DLD1 (cell line): ENCODE data around the gene MACROD2.

Experiments used
- in situ Hi-C: cut with HindIII; loops from 2 replicates; pipeline ENCODE4 v1.10.0; 2017; ENCODE audit warnings: low sequenced_read_pairs

The MACROD2 gene

DNA sequence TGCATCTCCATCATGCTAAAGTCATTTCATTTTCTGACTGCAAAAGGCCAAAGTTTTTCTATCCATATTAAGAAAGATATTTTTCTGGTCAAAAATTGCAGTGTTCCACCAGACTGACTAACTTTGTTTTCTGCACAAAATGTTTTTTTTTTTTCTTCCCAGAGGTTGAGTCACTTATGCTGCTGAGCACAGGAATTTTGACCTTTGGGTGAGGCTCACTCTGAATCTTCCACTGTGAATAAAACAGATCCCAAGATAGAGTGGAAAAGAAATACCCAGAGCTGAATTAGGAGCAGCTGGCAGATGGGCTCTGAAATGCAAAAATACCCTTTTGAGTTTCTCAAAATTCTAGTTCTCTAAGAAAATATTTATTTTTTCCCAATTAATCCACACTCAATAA is 1581.1 kb downstream of the MACROD2 start:
- in situ Hi-C loops: no loop called here

DNA sequence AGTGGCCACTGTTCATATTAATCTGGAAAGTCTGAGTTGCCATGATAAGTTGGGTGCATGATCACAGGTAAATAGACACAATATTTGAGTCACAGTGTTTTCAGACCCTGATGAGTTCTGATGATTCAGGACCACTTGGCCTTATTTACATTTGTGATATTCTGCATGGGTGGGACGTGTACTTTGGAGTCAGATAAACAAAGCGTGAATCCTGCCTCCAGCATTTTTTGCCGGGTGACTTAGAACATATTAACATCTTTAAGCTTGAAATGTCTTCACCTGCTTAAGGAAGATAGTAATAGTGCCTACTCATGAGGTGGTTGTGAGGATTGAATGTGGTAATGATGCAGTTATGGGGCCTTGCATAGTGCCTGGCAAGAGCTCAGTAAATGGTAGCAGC is 1582.8 kb downstream of the MACROD2 start:
- in situ Hi-C loops: no loop called here

DNA sequence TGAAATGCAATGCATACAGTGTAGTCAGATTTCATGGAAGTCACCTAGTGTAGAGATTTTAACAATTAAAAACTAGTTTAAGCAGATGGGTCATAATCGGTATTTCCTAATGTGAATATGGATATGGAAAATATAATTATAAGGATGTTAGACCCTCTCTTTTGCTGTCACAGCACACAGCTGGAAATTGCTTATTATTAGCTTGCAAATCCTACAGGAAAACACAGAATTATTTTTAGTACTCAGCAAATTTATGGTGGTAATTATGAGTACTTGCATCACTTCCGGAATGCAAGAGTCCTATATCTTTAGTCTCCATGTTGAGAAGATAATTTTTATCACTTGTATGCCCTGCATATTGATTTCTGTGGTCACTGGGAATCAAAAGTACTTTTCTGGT is 1584.4 kb downstream of the MACROD2 start:
- in situ Hi-C loops: no loop called here

DNA sequence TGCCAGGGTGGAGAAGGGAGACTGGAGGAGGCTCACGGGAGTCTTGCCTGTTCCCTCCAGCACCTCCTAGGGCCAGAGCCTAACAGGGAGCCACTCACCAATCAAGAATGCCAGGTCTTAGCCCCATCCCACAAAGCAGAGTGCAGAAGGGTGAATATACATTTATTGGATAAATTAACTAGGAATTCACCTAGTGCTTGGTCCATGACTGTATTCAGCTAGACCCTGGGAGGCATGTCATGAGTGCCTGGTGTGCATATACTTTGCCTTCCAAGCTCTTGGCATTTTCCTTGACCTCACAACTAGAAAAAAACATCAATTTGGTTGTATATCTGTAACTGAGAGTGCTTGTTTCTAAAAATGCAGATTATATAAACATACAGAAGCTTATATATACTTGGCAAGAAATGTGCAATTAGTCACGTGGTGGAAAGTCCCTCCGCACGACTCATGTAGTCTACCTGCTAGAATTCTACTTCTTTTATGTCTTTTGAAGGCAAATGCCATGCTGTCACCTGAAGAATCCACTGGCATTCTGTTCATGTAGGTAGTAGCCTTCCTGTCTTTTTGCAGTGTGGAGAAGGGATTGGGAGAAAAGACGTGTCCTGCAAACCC is 1586.9 kb downstream of the MACROD2 start:
- in situ Hi-C loops: no loop called here

DNA sequence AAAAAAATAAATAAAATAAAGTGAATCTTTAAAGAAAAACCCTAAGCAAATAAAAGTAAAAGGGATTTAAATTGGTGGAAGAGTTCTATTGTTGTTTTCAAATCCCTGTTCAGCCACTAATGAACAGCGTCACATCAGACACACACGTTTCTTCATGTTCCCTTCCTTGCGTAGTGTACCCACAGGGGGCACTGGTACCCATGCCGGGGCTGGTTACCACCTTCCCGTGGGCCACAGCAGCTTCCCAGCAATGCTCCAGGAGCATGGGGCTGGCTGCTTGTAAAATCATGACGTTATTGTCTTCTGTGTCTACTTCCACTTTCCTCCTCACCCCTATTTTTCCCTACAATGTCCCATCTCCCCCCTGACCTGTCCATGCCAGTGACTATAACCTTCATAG is 1589.2 kb downstream of the MACROD2 start:
- in situ Hi-C loops: no loop called here

DNA sequence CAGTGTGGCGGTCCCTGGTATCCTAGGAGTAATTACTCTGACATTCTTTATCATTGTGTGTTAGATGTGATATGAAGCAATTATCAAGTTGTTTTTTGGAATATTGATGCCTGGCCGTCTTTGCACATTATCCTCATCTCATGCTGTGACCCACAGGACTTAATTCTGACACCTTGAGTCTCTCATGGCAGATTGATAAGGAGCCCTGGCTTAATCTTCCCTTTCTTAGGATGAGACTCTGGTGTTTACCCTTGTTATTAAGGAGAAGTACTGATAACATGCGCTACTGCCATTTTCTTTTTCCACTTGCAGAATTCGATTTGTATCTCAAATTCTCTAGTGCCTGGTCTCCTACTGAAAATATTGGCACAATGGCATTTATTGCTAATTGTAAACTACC is 1597.8 kb downstream of the MACROD2 start:
- in situ Hi-C loops: no loop called here

DNA sequence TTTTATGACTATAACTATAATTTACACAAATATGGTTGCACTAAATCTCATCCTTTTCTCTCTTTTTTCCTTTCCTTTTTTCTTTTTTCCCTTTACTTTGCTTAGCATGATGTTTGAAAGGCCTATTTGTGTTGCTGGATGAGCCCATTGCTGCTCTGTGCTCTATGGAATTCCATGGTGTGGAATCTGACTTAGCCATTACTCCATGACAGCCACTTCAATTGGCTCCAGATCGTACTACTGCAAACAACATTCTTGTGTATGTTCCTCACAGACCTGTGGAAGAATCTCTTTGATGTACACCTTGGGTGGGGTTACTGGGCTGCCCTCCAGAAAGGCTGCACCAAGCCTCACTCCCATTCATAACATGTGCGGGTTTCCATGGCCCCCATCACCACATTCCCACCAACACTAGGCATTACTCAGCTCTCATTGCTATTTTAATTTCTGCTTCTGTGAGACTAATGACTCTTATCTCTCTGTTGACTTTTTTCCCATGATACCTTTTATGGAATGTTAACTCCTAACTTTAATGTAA is 1598.9 kb downstream of the MACROD2 start:
- in situ Hi-C loops: no loop called here

DNA sequence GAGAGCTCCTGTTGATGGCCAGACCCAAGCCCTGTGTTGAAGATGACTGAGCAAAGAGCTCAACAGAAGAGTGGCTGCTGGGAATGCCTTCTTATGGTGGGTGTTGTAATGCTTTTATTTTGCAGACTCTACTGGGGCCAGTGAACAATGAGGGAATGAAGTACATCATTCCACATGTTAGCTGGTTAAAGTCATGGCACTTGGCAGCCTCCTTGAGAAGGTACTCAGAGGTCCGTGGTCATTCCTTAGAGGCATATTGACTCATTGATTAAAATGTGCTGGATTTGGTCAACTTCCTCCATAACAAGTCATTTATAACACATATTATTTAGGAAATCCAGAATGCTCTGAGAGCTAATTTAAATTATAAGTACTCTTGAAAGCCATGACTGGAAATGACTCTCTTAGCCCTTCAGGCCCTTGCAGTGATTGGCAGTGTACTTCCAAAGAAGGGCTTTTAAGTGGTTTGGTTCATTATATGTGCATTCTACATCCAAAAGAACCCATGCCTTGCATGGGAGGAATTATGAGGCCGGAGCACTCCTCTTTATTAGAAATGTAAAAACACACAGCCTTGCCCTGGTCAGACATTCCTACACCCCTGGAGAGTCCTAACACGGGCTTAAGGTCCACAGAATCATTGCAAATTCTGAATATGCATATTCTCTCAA is 1601.0 kb downstream of the MACROD2 start:
- in situ Hi-C loops: no loop called here

DNA sequence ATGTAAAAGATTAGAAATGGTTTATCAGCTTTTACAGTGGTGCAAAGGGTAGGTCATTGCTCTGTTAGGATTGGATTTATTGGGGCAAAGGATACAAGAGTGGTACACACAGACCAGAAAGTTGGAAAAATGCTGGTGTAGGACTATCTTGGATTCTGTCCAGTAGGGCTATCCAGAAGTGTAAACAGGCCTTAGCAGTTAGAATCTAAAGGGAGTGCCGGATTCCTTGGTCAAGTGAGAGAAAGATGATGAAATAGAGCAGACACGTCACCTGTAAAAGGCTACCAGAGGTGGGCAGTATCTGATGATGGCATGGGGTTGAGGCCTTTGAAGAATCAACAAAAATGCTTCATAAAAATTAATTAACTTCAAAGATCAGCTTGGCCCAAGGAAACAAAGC is 1602.0 kb downstream of the MACROD2 start:
- in situ Hi-C loops: no loop called here

DNA sequence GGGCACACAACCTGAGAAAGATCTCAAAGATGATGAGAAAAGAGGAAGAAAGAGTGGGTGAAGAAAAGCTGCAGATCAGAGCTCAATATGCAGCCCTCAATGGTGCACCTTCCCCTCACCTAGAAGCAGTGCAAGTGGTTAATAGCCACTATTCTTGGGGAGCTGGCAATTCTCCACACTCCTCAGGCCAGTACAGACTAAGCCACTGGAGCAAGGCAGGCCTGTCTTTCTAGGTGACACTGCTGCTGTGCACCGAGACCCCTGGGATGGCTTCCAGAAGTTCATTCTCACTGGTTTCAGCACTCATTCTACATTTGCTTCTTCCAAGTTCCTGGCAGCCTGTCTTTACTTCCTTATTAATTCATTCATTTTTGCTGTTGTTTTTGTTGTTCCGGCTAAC is 1604.6 kb downstream of the MACROD2 start:
- in situ Hi-C loops: no loop called here

DNA sequence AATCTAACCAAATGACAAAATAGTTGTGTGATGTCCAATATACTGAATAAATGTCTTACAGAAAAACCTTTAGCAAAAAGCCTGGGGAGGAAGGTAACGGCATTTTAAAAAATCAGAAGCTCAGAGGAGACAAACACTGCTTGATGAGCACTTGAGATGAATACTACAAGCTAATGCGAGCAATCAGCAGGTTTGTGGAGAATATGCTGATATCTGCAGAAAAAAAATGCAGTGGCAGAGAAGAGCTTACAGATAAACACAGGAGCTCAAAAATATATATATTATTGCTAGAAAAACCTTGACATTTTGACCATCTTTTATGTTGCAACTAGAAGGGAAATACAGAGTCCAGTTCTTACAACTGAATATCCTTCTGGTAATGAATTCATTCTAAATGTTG is 1605.2 kb downstream of the MACROD2 start:
- in situ Hi-C loops: no loop called here

DNA sequence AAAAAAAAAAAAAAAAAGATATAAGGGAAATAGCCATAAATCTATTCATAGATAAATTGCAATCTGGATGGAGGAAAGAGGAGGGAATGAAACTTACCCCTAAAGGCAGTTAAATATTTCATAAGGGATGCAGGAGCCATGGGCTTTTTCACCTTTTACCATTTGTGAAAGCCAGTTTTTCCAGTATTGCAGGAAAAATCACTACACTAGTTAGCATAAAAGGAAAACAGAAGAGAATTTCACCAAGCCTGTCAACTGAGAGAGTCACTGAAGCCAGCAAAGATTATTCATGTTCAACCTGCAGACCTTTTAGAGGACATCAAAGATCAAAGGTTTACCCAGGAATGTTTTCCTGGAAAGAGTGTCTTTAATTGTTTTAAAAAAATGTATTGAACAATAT is 1608.2 kb downstream of the MACROD2 start:
- in situ Hi-C loops: no loop called here

DNA sequence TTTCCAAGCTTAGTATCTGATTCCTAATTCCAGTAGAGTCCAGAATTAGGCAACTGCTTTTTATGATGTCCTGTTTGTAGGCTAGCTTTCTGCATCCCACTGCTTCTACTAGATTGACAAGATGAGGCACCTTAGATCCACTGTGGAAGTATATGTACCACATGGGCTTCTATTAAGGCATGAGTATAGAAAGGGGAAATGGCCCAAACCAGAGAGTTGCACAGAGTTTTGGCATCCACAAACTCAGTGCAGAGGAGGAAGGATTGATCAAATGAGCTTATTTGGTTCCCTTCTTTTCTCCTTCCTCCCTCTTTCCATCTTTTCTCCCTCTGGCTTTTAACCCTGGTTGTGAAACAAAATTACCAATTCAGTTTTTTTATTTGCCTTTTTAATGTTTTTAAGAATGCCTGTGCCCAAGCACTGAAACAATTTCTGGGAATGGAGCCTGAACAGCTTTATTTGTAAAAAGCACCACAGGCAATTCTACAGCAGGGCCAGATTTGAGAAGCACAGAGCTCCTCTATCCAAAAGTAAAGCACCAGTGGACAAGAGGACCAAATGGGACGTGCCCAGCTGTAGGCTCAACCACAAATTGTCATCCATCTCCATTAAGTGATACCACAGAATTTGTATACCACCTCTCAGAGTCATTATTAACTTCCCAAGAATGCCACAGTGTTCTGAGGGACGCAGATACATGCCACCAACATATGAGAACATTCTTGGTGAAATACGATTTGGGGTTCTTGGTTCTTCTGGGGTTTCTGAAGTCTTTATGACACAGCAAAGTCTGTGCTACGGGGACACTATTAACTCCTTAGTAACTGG is 1608.9 kb downstream of the MACROD2 start:
- in situ Hi-C loops: no loop called here

DNA sequence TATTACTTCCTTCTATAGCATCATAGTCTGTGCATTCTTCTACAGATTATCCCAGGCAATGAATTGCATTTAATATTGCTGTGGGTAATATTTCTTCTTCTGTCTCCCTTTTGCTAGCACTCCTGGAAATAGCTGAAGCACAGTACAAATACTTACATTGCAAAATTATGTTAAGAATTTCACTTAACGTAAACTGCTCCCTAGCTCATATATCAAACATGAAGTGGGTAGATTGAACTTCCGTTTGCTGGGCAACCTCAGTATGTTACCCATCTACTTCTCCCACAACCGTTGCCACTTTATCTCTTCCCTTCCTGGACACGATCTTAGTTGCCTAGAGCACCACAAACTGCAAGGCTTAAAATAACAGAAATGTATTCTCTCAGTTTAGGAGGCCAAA is 1614.6 kb downstream of the MACROD2 start:
- in situ Hi-C loops: no loop called here

DNA sequence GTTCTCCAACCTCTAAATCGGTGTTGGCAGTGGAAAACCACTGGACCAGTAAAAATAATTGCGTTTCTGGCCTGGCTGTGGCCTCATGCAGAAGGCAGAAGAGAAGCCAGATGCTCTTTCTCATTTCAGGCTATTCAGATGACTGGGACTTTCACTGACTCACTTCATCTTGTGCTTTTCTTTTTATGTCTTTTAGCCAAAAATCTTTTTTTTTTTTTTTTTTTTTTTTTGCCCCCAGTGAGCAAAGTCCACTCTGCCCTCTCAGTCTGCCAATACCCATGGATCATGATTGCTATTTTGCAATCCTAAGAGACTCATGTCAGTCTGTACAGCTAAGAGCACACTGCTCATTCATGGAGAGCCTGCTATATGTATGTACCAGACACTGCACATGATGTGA is 1615.5 kb downstream of the MACROD2 start:
- in situ Hi-C loops: no loop called here

DNA sequence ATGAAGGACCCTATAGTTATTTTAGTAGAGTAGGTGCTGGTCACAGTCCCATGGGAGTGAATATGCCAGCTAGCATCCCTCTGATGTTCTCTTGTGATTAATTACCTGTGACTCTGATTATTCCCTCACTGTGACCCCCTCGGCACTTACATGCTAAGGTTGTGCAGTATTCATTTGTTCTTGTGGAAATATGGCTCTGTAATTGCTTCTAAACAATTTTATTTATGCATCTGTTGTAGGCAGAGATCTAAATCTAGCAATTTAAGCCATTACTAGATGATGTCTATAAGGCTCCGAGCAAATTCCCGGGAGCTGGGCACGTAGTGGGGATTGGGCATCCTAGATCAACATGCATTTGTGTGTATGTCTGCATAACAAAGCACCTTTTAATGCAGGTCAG is 1616.2 kb downstream of the MACROD2 start:
- in situ Hi-C loops: no loop called here

DNA sequence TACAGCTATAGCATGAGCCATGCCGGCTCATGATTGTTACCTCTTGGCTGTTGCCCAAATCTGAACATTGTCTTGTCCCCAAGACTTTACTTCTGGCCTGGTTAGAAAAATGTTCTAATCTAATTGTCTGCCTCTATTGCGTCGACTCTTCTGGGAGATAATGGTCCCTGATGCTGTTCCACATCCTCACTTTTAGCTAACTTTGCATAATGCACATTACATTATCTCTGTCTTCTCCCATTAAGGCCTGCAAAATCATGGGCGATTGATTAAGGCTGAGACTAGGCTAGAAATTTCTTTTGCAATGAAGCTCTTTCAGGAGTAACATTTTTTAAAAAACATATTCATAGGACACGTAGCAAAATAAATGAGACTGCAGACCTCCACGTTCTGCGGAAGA is 1616.9 kb downstream of the MACROD2 start:
- in situ Hi-C loops: no loop called here

DNA sequence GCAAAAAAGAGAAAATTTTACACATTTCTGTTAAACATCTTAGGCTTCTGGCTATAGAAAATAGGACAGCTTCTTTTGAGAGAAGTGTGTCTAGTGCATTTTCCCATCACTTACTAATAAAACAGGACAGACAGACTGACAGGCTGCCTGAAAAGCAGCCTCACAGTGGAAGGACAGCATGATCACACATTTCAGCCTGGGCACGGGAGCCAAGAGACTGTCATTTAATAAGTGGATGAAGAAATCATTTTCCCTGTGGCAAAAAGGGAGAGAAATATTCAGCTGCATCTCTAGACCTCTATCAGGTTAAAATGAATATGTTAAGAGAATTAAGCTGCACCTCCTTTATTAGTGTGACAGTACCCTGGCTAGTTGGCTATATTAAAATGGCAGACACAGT is 1617.5 kb downstream of the MACROD2 start:
- in situ Hi-C loops: no loop called here

DNA sequence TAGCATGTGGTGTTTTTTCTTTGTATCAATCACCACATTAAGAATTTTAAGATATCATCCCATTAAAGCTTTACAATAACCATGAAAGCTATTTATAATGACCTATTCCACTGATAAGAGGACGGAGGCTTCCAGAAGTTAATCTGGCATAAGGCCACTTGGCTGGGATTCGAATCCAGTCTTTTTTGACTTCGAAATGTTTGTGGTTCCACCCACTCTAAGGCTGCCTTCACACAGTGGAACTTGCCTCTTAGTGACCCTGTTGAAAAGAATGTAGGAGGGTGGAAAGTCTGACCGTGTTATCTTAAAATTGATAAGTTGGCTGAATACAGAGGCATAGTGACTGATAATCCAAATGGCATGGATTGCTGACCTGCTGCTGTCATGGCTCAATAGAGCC is 1618.2 kb downstream of the MACROD2 start:
- in situ Hi-C loops: no loop called here

DNA sequence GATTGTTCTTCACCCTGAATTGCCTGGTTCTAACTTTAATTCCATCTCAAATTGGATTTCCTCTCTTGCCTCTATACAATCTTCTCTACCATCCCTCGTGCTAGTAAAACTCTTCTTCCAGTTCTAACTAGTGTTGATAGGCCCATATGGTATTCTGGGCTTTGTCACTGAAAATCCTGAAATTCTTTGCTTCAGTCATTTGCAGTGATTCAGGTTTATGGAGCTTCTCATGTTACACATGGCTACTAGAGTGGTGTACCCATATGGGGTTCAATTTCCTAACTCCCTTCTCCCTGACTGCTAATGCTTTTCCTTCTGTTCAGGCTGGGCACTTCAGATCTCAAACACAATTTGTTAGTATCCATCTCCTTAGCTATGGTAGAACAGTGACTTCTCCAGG is 1621.3 kb downstream of the MACROD2 start:
- in situ Hi-C loops: no loop called here

DNA sequence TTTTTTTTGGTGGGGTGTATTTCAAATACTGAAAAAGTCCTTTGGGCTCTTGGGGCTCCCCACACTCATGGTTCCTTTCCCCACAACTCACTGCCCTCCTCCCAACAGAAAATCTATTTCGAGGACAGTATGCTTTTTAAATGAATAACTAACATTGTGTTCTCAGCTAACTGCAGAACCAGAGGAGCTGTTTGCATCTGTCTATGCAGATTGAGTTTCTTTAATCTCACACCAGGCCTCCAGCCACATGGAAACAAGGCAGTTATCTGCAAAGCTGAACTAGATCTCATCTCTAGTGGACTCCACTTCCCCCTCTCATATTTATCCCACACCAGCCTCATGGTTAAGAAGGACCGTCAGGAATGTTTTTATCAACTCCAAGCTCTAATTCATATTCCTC is 1622.8 kb downstream of the MACROD2 start:
- in situ Hi-C loops: no loop called here

DNA sequence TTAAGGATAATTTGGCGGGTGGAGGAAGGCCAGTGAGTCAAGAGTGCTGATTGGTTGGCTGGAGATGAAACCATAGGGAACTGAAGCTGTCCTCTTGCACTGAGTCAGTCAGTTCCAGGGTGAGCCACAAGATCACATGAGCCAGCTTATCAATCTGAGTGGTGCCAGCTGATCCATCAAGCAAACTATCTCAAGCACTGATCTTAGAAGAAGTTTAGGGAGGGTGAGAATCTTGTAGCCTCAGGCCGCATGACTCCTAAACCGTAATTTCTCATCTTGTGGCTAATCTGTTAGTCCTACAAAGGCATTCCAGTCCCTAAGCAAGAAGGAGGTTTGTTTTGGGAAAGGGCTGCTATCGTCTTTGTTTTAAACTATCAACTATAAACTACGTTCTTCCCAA is 1623.6 kb downstream of the MACROD2 start:
- in situ Hi-C loops: no loop called here
